Measurements from ENCODE around the gene SNF8. TPM values are rescaled to one million over a fixed set of nuclear protein-coding genes. Genes with fewer than 3 reads are reported as not detected.

The SNF8 gene
- total RNA-seq, 1 donor from 2014 or later = 95.3 TPM

DNA sequence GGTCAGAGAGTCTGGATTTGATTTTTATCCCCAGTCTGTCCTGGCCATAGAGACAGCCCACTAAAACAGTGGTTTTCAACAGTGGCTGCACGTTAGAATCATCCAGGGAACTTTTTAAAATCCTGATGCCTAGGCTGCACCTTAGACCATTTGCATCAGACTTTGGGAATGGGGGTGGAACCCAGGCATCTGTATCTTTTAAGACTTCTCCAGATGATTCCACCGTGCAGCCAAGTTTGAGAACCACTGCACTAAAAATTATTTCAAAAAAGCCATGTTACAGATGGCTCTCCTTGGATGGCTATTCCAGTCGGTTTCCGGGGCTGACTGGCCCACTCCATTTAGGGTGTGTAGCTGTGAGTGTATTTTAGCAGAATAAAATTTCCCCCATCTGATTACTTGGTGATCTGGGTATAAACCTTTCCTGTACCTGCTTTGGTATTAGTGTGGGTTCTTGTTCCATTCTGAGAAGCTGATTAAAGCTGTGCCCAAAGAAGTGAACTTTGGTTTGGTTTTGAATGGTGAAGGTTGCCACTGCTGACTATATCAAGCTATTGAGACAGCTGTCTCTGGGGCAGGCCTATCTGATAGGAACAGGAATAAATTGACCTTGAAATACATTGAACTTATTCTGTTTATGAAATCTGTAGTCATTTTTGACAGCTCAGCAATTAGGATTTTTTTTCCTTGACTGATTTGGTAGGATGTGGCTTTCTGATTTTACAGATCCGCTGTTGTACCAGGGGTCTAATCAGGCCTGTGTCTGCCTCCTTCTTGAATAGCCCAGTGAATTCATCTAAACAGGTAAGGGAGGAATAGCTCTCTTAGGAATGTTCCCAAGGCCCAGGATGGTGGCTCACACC, 50.8 kb downstream of the SNF8 start:
- DNase-seq (ENCODE audit: extremely low read depth, low read depth, low spot score) = no peak

DNA sequence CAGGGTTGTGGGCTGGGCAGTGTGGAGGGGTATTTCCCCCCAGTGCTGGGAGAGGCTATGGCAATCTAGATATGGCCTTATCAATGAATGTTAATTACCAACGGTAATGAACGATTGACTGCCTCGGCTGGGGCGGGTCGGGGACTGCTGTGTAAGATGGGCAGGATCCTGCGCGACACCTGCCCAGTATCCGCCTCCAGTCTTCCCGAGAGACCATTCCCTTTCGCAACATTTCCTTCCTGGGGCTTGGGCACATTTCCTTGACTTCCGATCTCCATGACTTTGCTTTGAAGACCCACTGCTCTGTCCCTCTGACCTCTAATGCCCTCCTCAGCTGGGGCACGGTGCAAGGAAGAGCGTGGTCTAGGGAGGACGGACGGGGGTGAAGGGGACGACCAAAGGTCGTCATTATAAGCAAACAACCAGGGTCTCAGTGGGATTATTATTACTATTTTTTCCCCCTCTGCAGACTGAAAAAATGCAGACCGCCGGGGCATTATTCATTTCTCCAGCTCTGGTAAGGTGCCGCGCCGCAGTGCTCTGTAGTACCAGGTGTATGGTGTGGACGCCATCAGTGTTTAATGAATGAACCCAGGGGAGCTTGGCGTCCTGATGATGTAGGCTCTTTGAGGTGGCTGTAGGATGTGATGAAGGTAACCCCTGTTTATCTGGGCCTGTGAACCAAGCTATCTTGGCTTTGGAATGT, 51.5 kb downstream of the SNF8 start:
- DNase-seq (ENCODE audit: extremely low read depth, low read depth, low spot score) = no peak

DNA sequence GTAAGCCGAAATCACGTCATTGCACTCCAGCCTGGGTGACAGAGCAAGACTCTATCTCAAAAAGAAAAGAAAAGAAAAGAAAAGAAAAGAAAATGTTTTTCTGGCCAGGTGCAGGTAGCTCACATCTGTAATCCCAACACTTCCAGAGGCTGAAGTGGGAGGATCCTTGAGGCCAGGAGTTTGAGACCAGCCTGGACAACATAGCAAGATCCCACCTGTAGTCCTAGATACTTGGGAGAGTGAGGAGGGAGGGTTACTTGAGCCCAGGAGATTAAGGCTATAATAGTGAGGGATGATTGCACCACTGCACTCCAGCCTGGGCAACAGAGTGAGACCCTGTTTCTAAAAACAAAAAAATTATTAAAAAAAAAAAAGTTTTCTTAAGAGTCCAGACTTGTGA, 54.6 kb downstream of the SNF8 start:
- no peak for DNase-seq (ENCODE audit: extremely low read depth, low read depth, low spot score)

DNA sequence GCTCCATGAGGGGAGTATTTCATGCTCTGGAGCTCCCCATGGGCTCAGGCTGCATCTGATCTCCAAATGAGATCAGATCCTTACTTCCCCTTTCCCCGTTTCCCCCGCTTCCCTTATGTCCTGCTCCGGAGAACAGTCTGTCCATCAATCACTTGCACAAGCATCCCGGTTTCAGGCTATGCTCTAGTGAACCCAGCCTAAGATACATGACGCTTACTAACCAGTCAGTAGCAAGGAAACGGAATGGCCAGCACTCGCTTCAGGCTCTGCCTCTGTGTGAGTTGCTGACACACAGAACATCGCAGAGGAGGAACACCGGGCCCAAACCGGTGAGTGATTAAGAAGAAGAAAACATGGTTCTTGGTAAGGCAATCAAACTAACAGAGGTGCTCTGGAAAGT, 61.5 kb downstream of the SNF8 start:
- DNase-seq (ENCODE audit: extremely low read depth, low read depth, low spot score) = no peak

DNA sequence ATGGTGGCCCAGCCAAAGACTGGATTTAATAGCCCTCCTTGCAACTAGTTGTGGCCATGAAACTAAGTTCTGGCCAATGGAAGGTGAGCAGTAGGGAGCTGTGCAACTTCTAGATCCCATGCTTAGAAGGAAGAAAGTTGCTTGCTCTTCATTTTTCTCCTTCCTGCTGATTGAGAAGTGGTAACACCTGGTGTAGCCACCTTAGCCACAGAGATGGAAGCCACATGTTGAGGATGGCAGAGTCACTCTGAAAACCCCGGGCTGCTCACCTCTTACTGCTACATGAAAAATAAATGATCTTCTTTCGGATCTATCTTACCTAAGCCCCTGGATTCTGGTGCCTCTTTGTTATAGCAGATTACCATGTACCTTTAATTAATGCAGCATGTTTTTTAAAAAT, 62.4 kb downstream of the SNF8 start:
- DNase-seq (ENCODE audit: extremely low read depth, low read depth, low spot score) = no peak

Other genes with a start within 250 kb of the SNF8 start
- not detected in 2 replicates for gene PRAC1, start 222.3 kb downstream of the SNF8 start, total RNA-seq
- gene PRAC2, start 221.7 kb downstream of the SNF8 start, total RNA-seq = not detected in 2 replicates
- gene HOXB13, start 216.1 kb downstream of the SNF8 start, total RNA-seq = not detected in 2 replicates
- not detected in 2 replicates for gene TTLL6, start 127.6 kb downstream of the SNF8 start, total RNA-seq
- gene CALCOCO2, start 113.8 kb downstream of the SNF8 start, total RNA-seq = 44.4 and 55.5 TPM in 2 replicates
- 81.3 and 127 TPM in 2 replicates for gene ATP5MC1, start 52.1 kb downstream of the SNF8 start, total RNA-seq
- gene UBE2Z, start 36.4 kb downstream of the SNF8 start, total RNA-seq = 95.8 and 111 TPM in 2 replicates
- not detected in 2 replicates for gene GIP, start 23.8 kb upstream of the SNF8 start, total RNA-seq
- 15.6 and 21.9 TPM in 2 replicates for gene IGF2BP1, start 52.5 kb upstream of the SNF8 start, total RNA-seq
- not detected in 2 replicates for gene B4GALNT2, start 187.9 kb upstream of the SNF8 start, total RNA-seq

Measured in glomerular endothelial cell (primary cell).